ENCODE results near the gene NFIB. TPM values are rescaled to one million over a fixed set of nuclear protein-coding genes. Genes with fewer than 3 reads are reported as not detected.

The NFIB gene
- polyA plus RNA-seq, 4 donors: 17.7 to 53.9 (median 26.4) TPM

- no peak for DNase-seq (ENCODE audit: low read depth in 4 of 4, low spot score in 3 of 4)
Measured at GRCh38 chr9:14193328-14193990, 120.5 kb downstream of the NFIB start.

- DNase-seq (ENCODE audit: low read depth in 4 of 4, low spot score in 3 of 4): no peak
Measured at GRCh38 chr9:14192556-14192955, 121.4 kb downstream of the NFIB start.

- DNase-seq (ENCODE audit: low read depth in 4 of 4, low spot score in 3 of 4): no peak
Measured at GRCh38 chr9:14191512-14191911, 122.4 kb downstream of the NFIB start.

- no peak for DNase-seq (ENCODE audit: low read depth in 4 of 4, low spot score in 3 of 4)
Measured at GRCh38 chr9:14190240-14190639, 123.7 kb downstream of the NFIB start.

- no peak for DNase-seq (ENCODE audit: low read depth in 4 of 4, low spot score in 3 of 4)
Measured at GRCh38 chr9:14189578-14189977, 124.4 kb downstream of the NFIB start.

GRCh38 chr9:14189146-14189545, 124.8 kb downstream of the NFIB start:
- no peak for DNase-seq (ENCODE audit: low read depth in 4 of 4, low spot score in 3 of 4)

GRCh38 chr9:14188538-14188937, 125.4 kb downstream of the NFIB start:
- no peak for DNase-seq (ENCODE audit: low read depth in 4 of 4, low spot score in 3 of 4)

GRCh38 chr9:14188011-14188410, 125.9 kb downstream of the NFIB start:
- DNase-seq (ENCODE audit: low read depth in 4 of 4, low spot score in 3 of 4): no peak

GRCh38 chr9:14186096-14186495, 127.8 kb downstream of the NFIB start:
- DNase-seq (ENCODE audit: low read depth in 4 of 4, low spot score in 3 of 4): no peak

- no peak for DNase-seq (ENCODE audit: low read depth in 4 of 4, low spot score in 3 of 4)
Measured at GRCh38 chr9:14185016-14185415, 128.9 kb downstream of the NFIB start.

GRCh38 chr9:14183001-14183400, 130.9 kb downstream of the NFIB start:
- no peak for DNase-seq (ENCODE audit: low read depth in 4 of 4, low spot score in 3 of 4)

GRCh38 chr9:14180960-14181537, 132.9 kb downstream of the NFIB start:
- no peak for DNase-seq (ENCODE audit: low read depth in 4 of 4, low spot score in 3 of 4)

GRCh38 chr9:14180093-14180959, 133.6 kb downstream of the NFIB start:
- DNase-seq (ENCODE audit: low read depth in 4 of 4, low spot score in 3 of 4): no peak

- no peak for DNase-seq (ENCODE audit: low read depth in 4 of 4, low spot score in 3 of 4)
Measured at GRCh38 chr9:14179449-14179848, 134.5 kb downstream of the NFIB start.

GRCh38 chr9:14175778-14176177, 138.2 kb downstream of the NFIB start:
- DNase-seq (ENCODE audit: low read depth in 4 of 4, low spot score in 3 of 4): no peak

- DNase-seq (ENCODE audit: low read depth in 4 of 4, low spot score in 3 of 4): no peak
Measured at GRCh38 chr9:14173713-14174112, 140.2 kb downstream of the NFIB start.

GRCh38 chr9:14170973-14171596, 142.9 kb downstream of the NFIB start:
- no peak for DNase-seq (ENCODE audit: low read depth in 4 of 4, low spot score in 3 of 4)

- DNase-seq (ENCODE audit: low read depth in 4 of 4, low spot score in 3 of 4): no peak
Measured at GRCh38 chr9:14170392-14170931, 143.5 kb downstream of the NFIB start.

GRCh38 chr9:14168381-14168780, 145.6 kb downstream of the NFIB start:
- no peak for DNase-seq (ENCODE audit: low read depth in 4 of 4, low spot score in 3 of 4)

GRCh38 chr9:14165376-14166035, 148.4 kb downstream of the NFIB start:
- no peak for DNase-seq (ENCODE audit: low read depth in 4 of 4, low spot score in 3 of 4)
